Loucy (cell line): ENCODE results near the gene BCAS4.

Experiments used
- CTCF ChIP-seq: fragments of 200-600 bp; sonication (generic); conservative IDR thresholded peaks from 2 replicates; pipeline ENCODE4 v1.5.1; 2014; ENCODE audit warnings: mild to moderate bottlenecking, antibody characterized with exemption, low read length
- EZH2phosphoT487 ChIP-seq: fragments of 200-600 bp; IDR thresholded peaks from 2 replicates; pipeline ENCODE4 v1.6.1; 2018; ENCODE audit warnings: antibody characterized with exemption, mild to moderate bottlenecking, moderate library complexity, borderline replicate concordance

- TF ChIP-seq CTCF (no peak), EZH2phosphoT487 (no peak)
Measured at GRCh38 chr20:50913690-50914375, 119.0 kb downstream of the BCAS4 start.
